ENCODE data around the gene GOLGA7B. TPM values are rescaled to one million over a fixed set of nuclear protein-coding genes. Genes with fewer than 3 reads are reported as not detected.

GOLGA7B gene
- polyA plus RNA-seq, 5 donors = 0.14 to 0.55 (median 0.34) TPM

Other genes starting within 250 kb of the GOLGA7B start
- 10 to 100 TPM; 14.7 to 19.8 (median 16.2) TPM for gene MORN4, start 216.3 kb upstream of the GOLGA7B start, polyA plus RNA-seq (ENCODE audit: insufficient read depth in 1 of 5, insufficient read length in 5 of 5, low replicate concordance in 1 of 5)
- 10 to 100 TPM; 13.1 to 15.9 (median 15.1) TPM for gene PI4K2A, start 209.2 kb upstream of the GOLGA7B start, polyA plus RNA-seq (ENCODE audit: insufficient read depth in 1 of 5, insufficient read length in 5 of 5, low replicate concordance in 1 of 5)
- 1 to 10 TPM; 4.5 to 6.2 (median 5.3) TPM for gene AVPI1, start 162.6 kb upstream of the GOLGA7B start, polyA plus RNA-seq (ENCODE audit: insufficient read depth in 1 of 5, insufficient read length in 5 of 5, low replicate concordance in 1 of 5)
- gene MARVELD1, start 136.1 kb upstream of the GOLGA7B start, polyA plus RNA-seq (ENCODE audit: insufficient read depth in 1 of 5, insufficient read length in 5 of 5, low replicate concordance in 1 of 5) = 10 to 100 TPM; 45.3 to 64.3 (median 58.7) TPM
- 10 to 100 TPM; 22.3 to 34.6 (median 28.3) TPM for gene ZFYVE27, start 112.7 kb upstream of the GOLGA7B start, polyA plus RNA-seq (ENCODE audit: insufficient read depth in 1 of 5, insufficient read length in 5 of 5, low replicate concordance in 1 of 5)
- 1 to 10 TPM; 3.5 to 9.7 (median 4.0) TPM for gene SFRP5, start 77.8 kb upstream of the GOLGA7B start, polyA plus RNA-seq (ENCODE audit: insufficient read depth in 1 of 5, insufficient read length in 5 of 5, low replicate concordance in 1 of 5)
- 1 to 10 TPM; 2.3 to 7.1 (median 2.7) TPM for gene CRTAC1, start 180.8 kb downstream of the GOLGA7B start, polyA plus RNA-seq (ENCODE audit: insufficient read depth in 1 of 5, insufficient read length in 5 of 5, low replicate concordance in 1 of 5)